ENCODE measurements around the gene HOXB1.

HOXB1 gene

GRCh38 chr17:48571024-48571818 is 40.4 kb upstream of the HOXB1 start:
- TF ChIP-seq GATA2 (IDR thresholded peaks at IDR 0.05; ENCODE audit: low read depth, low read length): no peak
- TF ChIP-seq GATA3 (IDR thresholded peaks at IDR 0.05; ENCODE audit: low read depth, low read length): no peak

GRCh38 chr17:48570325-48571023 is 39.7 kb upstream of the HOXB1 start:
- TF ChIP-seq GATA3 (IDR thresholded peaks at IDR 0.05; ENCODE audit: low read depth, low read length) (no peak), GATA2 (IDR thresholded peaks at IDR 0.05; ENCODE audit: low read depth, low read length) (no peak)

DNA sequence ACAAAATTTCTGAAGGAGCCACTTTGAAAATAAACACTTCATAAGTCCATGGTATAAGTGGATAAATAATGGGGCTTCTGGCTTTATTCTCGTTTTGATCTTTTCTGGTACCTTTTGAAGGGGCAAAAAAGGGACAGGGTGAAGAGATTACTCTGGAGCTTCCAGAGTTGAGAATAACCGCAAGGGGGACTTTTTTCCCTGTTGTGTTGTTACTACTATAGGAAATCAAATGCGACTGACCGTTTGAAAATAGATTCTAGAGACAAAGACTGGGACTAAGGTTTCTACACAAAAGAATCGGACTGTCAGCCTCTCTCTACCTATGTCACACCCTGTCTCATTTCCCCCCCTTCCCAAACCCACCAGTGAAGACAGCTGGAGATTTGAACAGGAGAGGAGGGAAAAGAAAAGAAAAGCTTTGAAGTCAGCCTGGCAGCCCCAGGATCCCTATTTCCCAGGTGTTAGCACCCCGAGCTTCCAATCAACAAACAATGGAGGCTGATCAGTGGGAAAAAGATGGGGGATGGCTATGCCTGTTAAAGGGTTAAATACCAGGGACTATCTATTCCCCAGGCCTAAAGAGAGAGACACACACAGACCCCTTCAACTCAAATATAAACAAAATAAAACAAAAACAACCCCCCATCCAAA is 39.0 kb upstream of the HOXB1 start:
- TF ChIP-seq GATA2 (IDR thresholded peaks at IDR 0.05; ENCODE audit: low read depth, low read length) (no peak), GATA3 (IDR thresholded peaks at IDR 0.05; ENCODE audit: low read depth, low read length) (no peak)

GRCh38 chr17:48569240-48569582 is 38.4 kb upstream of the HOXB1 start:
- no peak for TF ChIP-seq GATA2 (IDR thresholded peaks at IDR 0.05; ENCODE audit: low read depth, low read length)
- no peak for TF ChIP-seq GATA3 (IDR thresholded peaks at IDR 0.05; ENCODE audit: low read depth, low read length)

- no peak for TF ChIP-seq GATA3 (IDR thresholded peaks at IDR 0.05; ENCODE audit: low read depth, low read length)
- no peak for TF ChIP-seq GATA2 (IDR thresholded peaks at IDR 0.05; ENCODE audit: low read depth, low read length)
Measured at GRCh38 chr17:48568499-48569239, 37.9 kb upstream of the HOXB1 start.

DNA sequence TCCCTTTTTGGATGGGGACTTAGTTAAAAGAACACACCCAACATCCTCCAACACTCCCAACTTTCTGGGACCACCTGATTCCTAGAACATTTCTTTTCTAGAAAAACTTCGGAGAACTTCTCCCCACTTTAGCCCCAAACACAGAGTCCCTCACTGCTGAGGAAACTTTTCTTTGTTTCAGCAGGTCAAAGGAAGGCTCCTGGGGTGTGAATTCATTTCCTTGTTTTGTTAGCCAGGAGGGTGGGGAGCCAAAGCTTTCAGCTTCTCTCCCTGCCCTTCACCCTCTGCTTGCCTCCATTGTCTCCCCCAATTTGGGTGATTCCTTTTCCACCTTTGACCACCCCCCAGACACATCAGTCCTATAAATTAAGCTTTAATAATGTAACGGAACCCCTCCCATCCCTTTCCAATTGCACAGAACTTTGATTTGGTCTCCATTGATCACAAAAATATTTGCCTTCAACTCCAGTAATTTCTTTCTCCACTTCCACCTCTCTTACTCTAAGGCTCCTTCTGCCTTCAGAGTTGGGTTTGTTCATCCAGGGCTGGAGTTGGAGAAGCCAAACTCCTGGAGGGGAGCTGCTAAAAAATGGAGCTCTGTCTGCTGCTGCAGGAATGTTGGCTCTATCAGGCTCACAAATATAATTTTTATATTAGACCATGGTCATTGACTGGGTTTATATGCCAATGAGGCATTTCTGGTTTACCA is 37.0 kb upstream of the HOXB1 start:
- TF ChIP-seq GATA3 (IDR thresholded peaks at IDR 0.05; ENCODE audit: low read depth, low read length) (no peak), GATA2 (IDR thresholded peaks at IDR 0.05; ENCODE audit: low read depth, low read length) (no peak)

DNA sequence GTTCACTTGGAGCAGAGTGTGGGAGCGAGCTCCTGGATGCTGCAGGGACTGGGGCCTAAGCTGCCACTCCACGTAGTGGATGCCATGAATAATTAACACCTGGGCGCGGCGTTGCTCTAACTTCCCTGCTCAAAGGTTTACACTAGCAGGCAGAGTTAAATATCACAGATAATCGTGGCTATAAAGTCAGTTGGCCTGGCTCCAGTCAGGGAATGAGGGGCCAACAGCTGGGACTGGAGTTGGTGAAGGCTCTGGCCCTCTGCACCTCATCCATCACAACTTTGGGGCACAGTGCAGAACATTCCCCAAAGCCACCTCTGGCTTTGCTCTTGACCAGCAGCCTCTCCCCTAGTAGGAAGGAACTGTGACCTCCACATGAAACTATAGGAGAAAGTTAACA is 36.4 kb upstream of the HOXB1 start:
- TF ChIP-seq GATA3 (IDR thresholded peaks at IDR 0.05; ENCODE audit: low read depth, low read length) (no peak), GATA2 (IDR thresholded peaks at IDR 0.05; ENCODE audit: low read depth, low read length) (no peak)

GRCh38 chr17:48566717-48567116 is 35.9 kb upstream of the HOXB1 start:
- TF ChIP-seq GATA2 (IDR thresholded peaks at IDR 0.05; ENCODE audit: low read depth, low read length): no peak
- no peak for TF ChIP-seq GATA3 (IDR thresholded peaks at IDR 0.05; ENCODE audit: low read depth, low read length)

DNA sequence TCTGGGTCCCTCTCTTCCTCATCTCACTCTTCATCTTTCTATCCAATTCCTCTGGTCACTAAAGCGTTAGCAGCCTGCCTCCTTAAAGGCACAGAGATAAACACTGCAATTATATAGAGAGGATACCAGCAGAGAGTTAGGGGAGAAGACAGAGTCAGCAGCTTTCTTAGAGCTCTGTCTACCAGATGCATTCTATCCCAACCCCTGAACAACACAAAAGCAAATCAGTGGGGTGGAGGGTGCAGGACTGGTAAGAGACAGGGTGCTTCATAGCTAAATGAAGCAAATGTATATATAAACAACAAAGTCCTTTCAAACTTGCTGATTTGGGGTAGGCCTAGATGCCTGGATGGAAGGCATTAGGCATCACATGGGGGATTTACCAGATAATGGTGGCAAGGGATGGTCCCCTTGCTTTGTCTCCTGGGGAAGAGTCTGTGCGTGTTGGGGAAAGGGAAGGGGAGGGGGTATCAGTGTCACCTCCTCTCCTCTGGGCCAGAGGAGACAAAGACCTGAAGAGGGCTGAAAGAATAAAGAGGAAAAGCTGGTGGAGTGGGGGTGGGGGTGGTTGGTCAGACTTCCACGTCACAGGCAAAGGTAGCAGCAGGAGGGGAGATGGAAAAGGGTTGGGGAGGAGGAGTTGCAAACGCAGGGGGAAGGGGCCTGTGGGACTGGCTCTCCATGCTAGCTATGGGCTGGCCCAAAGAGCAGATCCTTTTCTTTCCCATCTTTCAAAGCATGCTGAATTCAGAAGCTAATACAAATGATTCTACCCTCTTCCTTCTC is 35.3 kb upstream of the HOXB1 start:
- TF ChIP-seq GATA2 (IDR thresholded peaks at IDR 0.05; ENCODE audit: low read depth, low read length) (no peak), GATA3 (IDR thresholded peaks at IDR 0.05; ENCODE audit: low read depth, low read length) (no peak)

GRCh38 chr17:48565022-48565554 is 34.3 kb upstream of the HOXB1 start:
- TF ChIP-seq GATA2 (IDR thresholded peaks at IDR 0.05; ENCODE audit: low read depth, low read length) (no peak), GATA3 (IDR thresholded peaks at IDR 0.05; ENCODE audit: low read depth, low read length) (no peak)

- TF ChIP-seq GATA2 (IDR thresholded peaks at IDR 0.05; ENCODE audit: low read depth, low read length) (no peak), GATA3 (IDR thresholded peaks at IDR 0.05; ENCODE audit: low read depth, low read length) (no peak)
Measured at GRCh38 chr17:48564188-48565021, 33.6 kb upstream of the HOXB1 start.

DNA sequence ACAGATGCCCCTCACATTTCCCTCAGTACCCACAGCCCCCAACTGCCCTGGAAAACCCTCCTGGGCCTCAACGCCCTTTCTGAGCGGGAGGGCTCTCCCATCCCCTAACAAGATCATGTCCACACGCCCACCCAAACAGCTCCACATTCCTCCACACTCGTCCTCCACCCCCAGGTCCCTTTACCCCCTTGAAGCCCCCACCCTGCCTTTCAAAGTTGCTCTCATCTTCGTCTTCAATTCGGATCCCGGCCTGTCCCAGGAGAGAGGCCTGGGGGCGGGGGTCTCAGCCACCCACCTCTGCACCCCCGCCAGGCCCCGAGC is 33.0 kb upstream of the HOXB1 start:
- TF ChIP-seq GATA2 (IDR thresholded peaks at IDR 0.05; ENCODE audit: low read depth, low read length) (no peak), GATA3 (IDR thresholded peaks at IDR 0.05; ENCODE audit: low read depth, low read length) (no peak)
